Progenitor cell of endocrine pancreas (in vitro differentiated cells): ENCODE measurements around the gene DNER. TPM values are rescaled to one million over a fixed set of nuclear protein-coding genes. Genes with fewer than 3 reads are reported as not detected.

Experiments used
- DNase-seq: peaks from one replicate; pipeline ENCODE4 v3.0.0; 2021; ENCODE audit warnings: low spot score; ENCODE audit not compliant: unreplicated experiment
- H3K27ac Mint-ChIP-seq: 2 replicates; pipeline ENCODE4 v1.8.0; 2021; ENCODE audit warnings: mild to moderate bottlenecking, moderate library complexity, mixed read lengths
- H3K27me3 Mint-ChIP-seq: 2 replicates; pipeline ENCODE4 v1.8.0; 2021; ENCODE audit warnings: mixed read lengths
- H3K36me3 Mint-ChIP-seq: 2 replicates; pipeline ENCODE4 v1.8.0; 2022; ENCODE audit warnings: mixed read lengths; ENCODE audit not compliant: insufficient read depth
- H3K4me1 Mint-ChIP-seq: 2 replicates; pipeline ENCODE4 v1.8.0; 2021; ENCODE audit warnings: low read depth, mixed read lengths
- H3K4me3 Mint-ChIP-seq: 2 replicates; pipeline ENCODE4 v1.8.0; 2021; ENCODE audit warnings: low read depth, mild to moderate bottlenecking, moderate library complexity, mixed read lengths
- H3K9me3 Mint-ChIP-seq: 2 replicates; pipeline ENCODE4 v1.8.0; 2021; ENCODE audit warnings: low read depth, mixed read lengths
- total RNA-seq: library from RNA; stranded (reverse); gene quantifications from 2 replicates; pipeline ENCODE4 v1.2.1, GENCODE V29; 2021
- TF ChIP-seq, protein P1 (sequence below): fragments of 200-600 bp; sonication (generic); IDR thresholded peaks from one replicate; pipeline ENCODE4 v1.5.0; 2021; ENCODE audit warnings: antibody characterized with exemption, mild to moderate bottlenecking; ENCODE audit not compliant: unreplicated experiment

The DNER gene
- total RNA-seq, 1 donor from 2014 or later, result 0.91 TPM

DNA sequence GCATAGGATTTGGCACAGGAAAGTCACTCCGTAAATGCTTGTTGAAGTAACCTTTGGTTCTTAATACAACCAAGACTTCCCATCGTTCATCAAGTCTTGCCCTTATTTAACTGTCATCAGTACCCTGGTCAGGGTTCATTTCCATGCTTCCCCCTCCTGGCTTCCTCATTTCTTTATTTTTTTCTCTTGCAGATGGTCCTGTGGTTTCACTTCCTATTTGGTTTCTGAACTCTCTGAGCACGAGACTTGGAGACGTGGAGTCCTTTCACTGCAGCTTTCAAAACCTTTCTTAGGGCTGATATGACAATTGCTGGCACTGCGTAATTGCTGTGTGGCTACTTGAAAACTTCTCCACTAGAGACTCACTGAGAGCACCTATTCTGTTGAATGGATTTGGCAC lies 383.4 kb downstream of the DNER start:
- Mint-ChIP-seq H3K9me3 (no peaks in the 10 kb centered on the region), H3K27ac (no peak overlapping the region), H3K4me3 (no peak overlapping the region), H3K27me3 (peaks cover 6% of the 10 kb centered on the region), H3K36me3 (no peaks in the 10 kb centered on the region), H3K4me1 (no peaks in the 10 kb centered on the region)
- DNase-seq, result no peak
- TF ChIP-seq, protein P1, sequence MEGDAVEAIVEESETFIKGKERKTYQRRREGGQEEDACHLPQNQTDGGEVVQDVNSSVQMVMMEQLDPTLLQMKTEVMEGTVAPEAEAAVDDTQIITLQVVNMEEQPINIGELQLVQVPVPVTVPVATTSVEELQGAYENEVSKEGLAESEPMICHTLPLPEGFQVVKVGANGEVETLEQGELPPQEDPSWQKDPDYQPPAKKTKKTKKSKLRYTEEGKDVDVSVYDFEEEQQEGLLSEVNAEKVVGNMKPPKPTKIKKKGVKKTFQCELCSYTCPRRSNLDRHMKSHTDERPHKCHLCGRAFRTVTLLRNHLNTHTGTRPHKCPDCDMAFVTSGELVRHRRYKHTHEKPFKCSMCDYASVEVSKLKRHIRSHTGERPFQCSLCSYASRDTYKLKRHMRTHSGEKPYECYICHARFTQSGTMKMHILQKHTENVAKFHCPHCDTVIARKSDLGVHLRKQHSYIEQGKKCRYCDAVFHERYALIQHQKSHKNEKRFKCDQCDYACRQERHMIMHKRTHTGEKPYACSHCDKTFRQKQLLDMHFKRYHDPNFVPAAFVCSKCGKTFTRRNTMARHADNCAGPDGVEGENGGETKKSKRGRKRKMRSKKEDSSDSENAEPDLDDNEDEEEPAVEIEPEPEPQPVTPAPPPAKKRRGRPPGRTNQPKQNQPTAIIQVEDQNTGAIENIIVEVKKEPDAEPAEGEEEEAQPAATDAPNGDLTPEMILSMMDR, result no peak

DNA sequence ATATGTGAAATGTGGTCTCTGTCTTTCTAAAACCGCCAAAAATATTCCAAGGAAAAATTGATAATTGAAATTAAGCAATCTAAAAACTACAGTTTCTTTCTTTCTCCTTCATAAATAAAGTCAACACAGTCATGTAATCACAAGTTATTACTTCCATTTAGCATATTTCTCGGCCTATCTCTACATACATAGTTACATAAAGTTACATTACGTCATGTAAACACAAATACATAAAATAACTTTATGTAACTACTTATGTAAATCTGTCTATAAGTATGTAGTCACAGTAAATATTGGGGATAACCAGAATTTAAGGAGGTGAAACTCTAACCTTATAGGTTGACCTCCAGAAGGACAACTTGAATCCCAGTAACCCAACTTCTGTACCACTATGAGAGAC lies 394.8 kb downstream of the DNER start:
- no peak overlapping the region for H3K27ac Mint-ChIP-seq
- H3K4me1 Mint-ChIP-seq, result no peaks in the 10 kb centered on the region
- H3K4me3 Mint-ChIP-seq, result no peak overlapping the region
- H3K36me3 Mint-ChIP-seq, result no peaks in the 10 kb centered on the region
- no peak for DNase-seq
- H3K9me3 Mint-ChIP-seq, result peaks cover 3% of the 10 kb centered on the region
- TF ChIP-seq, protein P1, result no peak
- no peaks in the 10 kb centered on the region for H3K27me3 Mint-ChIP-seq

DNA sequence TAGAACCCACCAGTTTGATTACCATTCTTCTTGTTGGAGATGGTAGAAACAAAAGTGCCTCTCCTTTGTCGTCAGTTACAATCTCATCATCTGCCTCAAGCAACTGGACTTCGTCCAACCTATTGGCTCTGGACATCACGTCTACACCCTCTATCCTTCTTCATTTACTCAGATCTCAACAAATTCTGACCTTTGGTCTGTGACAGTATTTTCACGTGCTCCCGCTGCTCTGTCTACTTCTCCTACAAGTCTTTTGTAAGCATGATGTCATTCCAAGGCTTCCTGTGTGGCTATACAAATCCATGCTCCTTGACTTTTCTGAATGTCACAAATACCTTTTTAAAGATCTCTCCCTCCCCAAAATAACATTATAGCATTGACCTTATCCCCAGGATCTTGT lies 400.2 kb downstream of the DNER start:
- TF ChIP-seq, protein P1, result no peak
- Mint-ChIP-seq H3K36me3 (no peaks in the 10 kb centered on the region), H3K4me3 (no peak overlapping the region), H3K9me3 (peaks cover 3% of the 10 kb centered on the region), H3K27ac (no peak overlapping the region), H3K4me1 (no peaks in the 10 kb centered on the region), H3K27me3 (no peaks in the 10 kb centered on the region)
- DNase-seq, result no peak

DNA sequence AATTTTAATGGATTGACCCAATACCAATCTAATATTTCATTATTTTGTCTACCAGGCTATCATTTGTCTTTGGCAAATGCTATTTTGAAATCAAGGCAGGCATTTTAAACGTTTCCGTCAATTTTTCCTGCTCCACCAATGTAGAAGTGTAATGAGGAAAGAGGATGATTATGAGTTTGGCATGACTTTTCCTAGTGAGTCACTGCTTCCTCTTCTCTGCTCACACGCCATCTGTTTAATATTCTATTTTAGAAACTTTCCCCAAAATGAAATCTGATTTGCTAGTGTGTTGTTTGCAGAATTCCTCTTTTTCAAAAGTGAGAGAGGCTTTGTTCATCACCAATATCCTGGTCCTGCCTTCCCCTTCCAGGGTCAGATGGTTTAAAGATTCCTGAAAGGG lies 400.8 kb downstream of the DNER start:
- no peaks in the 10 kb centered on the region for H3K36me3 Mint-ChIP-seq
- H3K27me3 Mint-ChIP-seq, result no peaks in the 10 kb centered on the region
- no peaks in the 10 kb centered on the region for H3K4me1 Mint-ChIP-seq
- no peak overlapping the region for H3K27ac Mint-ChIP-seq
- TF ChIP-seq, protein P1, result no peak
- peaks cover 3% of the 10 kb centered on the region for H3K9me3 Mint-ChIP-seq
- no peak for DNase-seq
- H3K4me3 Mint-ChIP-seq, result no peak overlapping the region

Other genes with a start within 250 kb of the DNER start
- gene TRIP12, start 207.5 kb upstream of the DNER start, total RNA-seq, result 228 TPM in 2 replicates
- 3.9 and 4.0 TPM in 2 replicates for gene FBXO36, start 207.9 kb upstream of the DNER start, total RNA-seq